KMS-11 (cell line): Measurements from ENCODE around the gene CREB3L2.

Experiments used
- H2AFZ ChIP-seq: fragments of 200-600 bp; sonication (generic); 2 replicates; pipeline ENCODE4 v1.6.1; 2016; ENCODE audit warnings: antibody characterized with exemption, mixed run types, low read depth
- H3K27ac ChIP-seq: fragments of 200-600 bp; sonication (generic); 2 replicates; pipeline ENCODE4 v1.6.1; 2016; ENCODE audit warnings: mild to moderate bottlenecking, mixed run types
- H3K27me3 ChIP-seq: fragments of 200-600 bp; sonication (generic); 2 replicates; pipeline ENCODE4 v1.6.1; 2017; ENCODE audit warnings: mild to moderate bottlenecking, low read depth, mixed run types, moderate library complexity; ENCODE audit not compliant: insufficient read depth
- H3K36me3 ChIP-seq: fragments of 200-600 bp; sonication (generic); 2 replicates; pipeline ENCODE4 v1.6.1; 2017; ENCODE audit warnings: mild to moderate bottlenecking, mixed run types; ENCODE audit not compliant: insufficient read depth
- H3K4me1 ChIP-seq: fragments of 200-600 bp; sonication (generic); 2 replicates; pipeline ENCODE4 v1.6.1; 2016; ENCODE audit warnings: mild to moderate bottlenecking, low read depth, mixed run types; ENCODE audit not compliant: poor library complexity, severe bottlenecking
- H3K4me2 ChIP-seq: fragments of 200-600 bp; sonication (generic); 2 replicates; pipeline ENCODE4 v1.7.0; 2016; ENCODE audit warnings: mild to moderate bottlenecking, mixed run types
- H3K4me3 ChIP-seq: fragments of 200-600 bp; sonication (generic); IDR thresholded peaks from 2 replicates; pipeline ENCODE4 v1.6.1; 2017; ENCODE audit warnings: low read depth, low read length, mixed read lengths; ENCODE audit not compliant: insufficient read depth
- H3K79me2 ChIP-seq: fragments of 200-600 bp; sonication (generic); 2 replicates; pipeline ENCODE4 v1.6.1; 2016; ENCODE audit warnings: low read depth, mixed run types; ENCODE audit not compliant: insufficient read depth
- H3K9ac ChIP-seq: fragments of 200-600 bp; sonication (generic); 2 replicates; pipeline ENCODE4 v1.6.1; 2016; ENCODE audit warnings: mild to moderate bottlenecking, mixed run types
- H4K20me1 ChIP-seq: fragments of 200-600 bp; sonication (generic); 2 replicates; pipeline ENCODE4 v1.6.1; 2016; ENCODE audit warnings: mild to moderate bottlenecking, mixed run types; ENCODE audit not compliant: insufficient read depth
- TF ChIP-seq, protein P1 (sequence below): fragments of 200-600 bp; sonication (generic); conservative IDR thresholded peaks from 2 replicates; pipeline ENCODE4 v1.6.1; 2017; ENCODE audit warnings: low read depth, mild to moderate bottlenecking, antibody characterized with exemption, low read length, moderate library complexity, mixed read lengths

Gene CREB3L2

GRCh38 chr7:137961200-137962177, 40.4 kb downstream of the CREB3L2 start:
- H3K4me3 ChIP-seq = no peak overlapping the region
- TF ChIP-seq, protein P1, sequence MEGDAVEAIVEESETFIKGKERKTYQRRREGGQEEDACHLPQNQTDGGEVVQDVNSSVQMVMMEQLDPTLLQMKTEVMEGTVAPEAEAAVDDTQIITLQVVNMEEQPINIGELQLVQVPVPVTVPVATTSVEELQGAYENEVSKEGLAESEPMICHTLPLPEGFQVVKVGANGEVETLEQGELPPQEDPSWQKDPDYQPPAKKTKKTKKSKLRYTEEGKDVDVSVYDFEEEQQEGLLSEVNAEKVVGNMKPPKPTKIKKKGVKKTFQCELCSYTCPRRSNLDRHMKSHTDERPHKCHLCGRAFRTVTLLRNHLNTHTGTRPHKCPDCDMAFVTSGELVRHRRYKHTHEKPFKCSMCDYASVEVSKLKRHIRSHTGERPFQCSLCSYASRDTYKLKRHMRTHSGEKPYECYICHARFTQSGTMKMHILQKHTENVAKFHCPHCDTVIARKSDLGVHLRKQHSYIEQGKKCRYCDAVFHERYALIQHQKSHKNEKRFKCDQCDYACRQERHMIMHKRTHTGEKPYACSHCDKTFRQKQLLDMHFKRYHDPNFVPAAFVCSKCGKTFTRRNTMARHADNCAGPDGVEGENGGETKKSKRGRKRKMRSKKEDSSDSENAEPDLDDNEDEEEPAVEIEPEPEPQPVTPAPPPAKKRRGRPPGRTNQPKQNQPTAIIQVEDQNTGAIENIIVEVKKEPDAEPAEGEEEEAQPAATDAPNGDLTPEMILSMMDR = no peak
- no peak overlapping the region for H3K27ac ChIP-seq
- peaks cover 36% of the 10 kb centered on the region for H3K4me1 ChIP-seq
- H3K9ac ChIP-seq = no peak overlapping the region
- no peak overlapping the region for H2AFZ ChIP-seq
- H3K4me2 ChIP-seq = no peak overlapping the region
- H3K27me3 ChIP-seq = no peaks in the 10 kb centered on the region
- H4K20me1 ChIP-seq = no peaks in the 10 kb centered on the region
- H3K79me2 ChIP-seq = peaks cover 26% of the 10 kb centered on the region; the same call in 1 of the 2 replicates
- H3K36me3 ChIP-seq = no peaks in the 10 kb centered on the region

DNA sequence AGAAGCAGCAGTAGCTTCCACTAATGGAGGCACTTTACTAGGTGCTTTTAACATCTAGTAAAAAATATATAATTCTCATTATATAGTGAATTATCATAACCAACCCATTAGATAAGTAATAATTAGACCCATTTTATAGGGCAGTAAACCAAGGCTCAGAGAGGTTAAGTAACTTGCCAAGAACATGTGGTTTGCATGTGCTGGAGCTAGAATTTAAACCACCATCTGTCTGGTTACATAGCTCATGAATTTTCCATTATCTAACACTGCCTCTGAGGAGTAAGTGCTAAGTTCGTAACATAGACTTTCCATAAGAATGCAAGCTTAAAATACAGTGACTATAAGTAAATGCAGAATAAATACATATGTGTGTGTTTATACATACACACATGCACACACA, 41.9 kb downstream of the CREB3L2 start:
- Histone ChIP-seq H3K27me3 (no peaks in the 10 kb centered on the region), H3K4me1 (peaks cover 36% of the 10 kb centered on the region)

GRCh38 chr7:137958470-137959431, 43.1 kb downstream of the CREB3L2 start:
- H4K20me1 ChIP-seq = no peaks in the 10 kb centered on the region
- no peaks in the 10 kb centered on the region for H3K36me3 ChIP-seq
- H3K27me3 ChIP-seq = no peaks in the 10 kb centered on the region
- no peak overlapping the region for H3K9ac ChIP-seq
- no peak overlapping the region for H2AFZ ChIP-seq
- no peak overlapping the region for H3K4me2 ChIP-seq
- H3K4me3 ChIP-seq = no peak overlapping the region
- TF ChIP-seq, protein P1 = no peak
- H3K4me1 ChIP-seq = peaks cover 36% of the 10 kb centered on the region
- H3K27ac ChIP-seq = no peak overlapping the region
- H3K79me2 ChIP-seq = peaks cover 6% of the 10 kb centered on the region; the same call in 1 of the 2 replicates

More for the DNA sequence above, 41.9 kb downstream of the CREB3L2 start:
- Histone ChIP-seq H3K27ac (no peak overlapping the region), H3K79me2 (peaks cover 15% of the 10 kb centered on the region; the same call in 1 of the 2 replicates), H4K20me1 (no peaks in the 10 kb centered on the region), H3K4me2 (no peak overlapping the region), H3K4me3 (no peak overlapping the region), H2AFZ (no peak overlapping the region), H3K9ac (no peak overlapping the region), H3K36me3 (no peaks in the 10 kb centered on the region)
- TF ChIP-seq, protein P1 = no peak

GRCh38 chr7:137957887-137958286, 44.0 kb downstream of the CREB3L2 start:
- no peak overlapping the region for H3K4me2 ChIP-seq
- H3K27ac ChIP-seq = no peak overlapping the region
- TF ChIP-seq, protein P1 = no peak
- no peaks in the 10 kb centered on the region for H3K36me3 ChIP-seq
- H3K9ac ChIP-seq = no peak overlapping the region
- no peaks in the 10 kb centered on the region for H4K20me1 ChIP-seq
- H3K79me2 ChIP-seq = peaks cover 6% of the 10 kb centered on the region; the same call in 1 of the 2 replicates
- H2AFZ ChIP-seq = no peak overlapping the region
- H3K27me3 ChIP-seq = no peaks in the 10 kb centered on the region
- no peak overlapping the region for H3K4me3 ChIP-seq
- H3K4me1 ChIP-seq = peaks cover 36% of the 10 kb centered on the region
